DND-41 (cell line): Measurements from ENCODE around the gene COPS9.

ENCODE experiments used
- ATAC-seq: fragments of 200-7000 bp; cut with Tn5 transposase; 3 replicates; pipeline ENCODE4 v1.9.1; 2021; ENCODE audit warnings: low read depth; ENCODE audit not compliant: insufficient read depth
- DNase-seq: peaks from one replicate; pipeline ENCODE4 v3.0.0-alpha.2; 2020
- H2AFZ ChIP-seq: 2 replicates; pipeline ENCODE4 v1.6.0; 2012; ENCODE audit warnings: low read depth, low read length
- H3K27ac ChIP-seq: 2 replicates; pipeline ENCODE4 v1.5.1; 2012; ENCODE audit warnings: low read length, inconsistent platforms
- H3K27me3 ChIP-seq: fragments of 200-600 bp; sonication (generic); 2 replicates; pipeline ENCODE4 v1.6.0; 2012; ENCODE audit warnings: low read length, mild to moderate bottlenecking, inconsistent platforms; ENCODE audit not compliant: insufficient read depth, poor library complexity
- H3K36me3 ChIP-seq: 2 replicates; pipeline ENCODE4 v1.5.1; 2012; ENCODE audit warnings: low read length, inconsistent platforms; ENCODE audit not compliant: insufficient read depth
- H3K4me1 ChIP-seq: 2 replicates; pipeline ENCODE4 v1.5.1; 2012; ENCODE audit warnings: mild to moderate bottlenecking, low read length; ENCODE audit not compliant: insufficient read depth
- H3K4me2 ChIP-seq: 2 replicates; pipeline ENCODE4 v1.6.0; 2012; ENCODE audit warnings: mild to moderate bottlenecking, moderate library complexity, low read length, inconsistent platforms; ENCODE audit not compliant: insufficient read depth
- H3K4me3 ChIP-seq, 2 experiments: fragments of 200-600 bp in 1 of 2; shearing (Covaris generic) in 1 of 2; 2 replicates each; pipeline ENCODE4 v1.5.1; 2012 to 2016; ENCODE audit warnings: inconsistent platforms in 2 of 2, low read length in 2 of 2, mild to moderate bottlenecking in 2 of 2, low read depth in 1 of 2, moderate library complexity in 1 of 2
- H3K79me2 ChIP-seq: 2 replicates; pipeline ENCODE4 v1.6.0; 2012; ENCODE audit warnings: low read length, inconsistent platforms; ENCODE audit not compliant: insufficient read depth
- H3K9ac ChIP-seq: 2 replicates; pipeline ENCODE4 v1.6.0; 2012; ENCODE audit warnings: low read depth, mild to moderate bottlenecking, inconsistent platforms, low read length, moderate library complexity
- H3K9me3 ChIP-seq: 2 replicates; pipeline ENCODE4 v1.5.1; 2012; ENCODE audit warnings: low read length, moderate library complexity, mild to moderate bottlenecking, inconsistent platforms; ENCODE audit not compliant: insufficient read depth, severe bottlenecking
- H4K20me1 ChIP-seq: 2 replicates; pipeline ENCODE4 v1.6.0; 2012; ENCODE audit warnings: low read length; ENCODE audit not compliant: insufficient read depth
- EZH2 ChIP-seq: IDR thresholded peaks from 3 replicates; pipeline ENCODE4 v1.6.1; 2012; ENCODE audit warnings: borderline replicate concordance, low read depth, mild to moderate bottlenecking, moderate library complexity, low read length, inconsistent platforms; ENCODE audit not compliant: severe bottlenecking
- TF ChIP-seq, protein P1 (sequence below): IDR thresholded peaks from 2 replicates; pipeline ENCODE4 v1.5.1; 2012; ENCODE audit warnings: borderline replicate concordance, low read length, moderate library complexity, mild to moderate bottlenecking; ENCODE audit not compliant: poor library complexity, severe bottlenecking; ENCODE audit errors: extremely low read depth

COPS9 gene

DNA sequence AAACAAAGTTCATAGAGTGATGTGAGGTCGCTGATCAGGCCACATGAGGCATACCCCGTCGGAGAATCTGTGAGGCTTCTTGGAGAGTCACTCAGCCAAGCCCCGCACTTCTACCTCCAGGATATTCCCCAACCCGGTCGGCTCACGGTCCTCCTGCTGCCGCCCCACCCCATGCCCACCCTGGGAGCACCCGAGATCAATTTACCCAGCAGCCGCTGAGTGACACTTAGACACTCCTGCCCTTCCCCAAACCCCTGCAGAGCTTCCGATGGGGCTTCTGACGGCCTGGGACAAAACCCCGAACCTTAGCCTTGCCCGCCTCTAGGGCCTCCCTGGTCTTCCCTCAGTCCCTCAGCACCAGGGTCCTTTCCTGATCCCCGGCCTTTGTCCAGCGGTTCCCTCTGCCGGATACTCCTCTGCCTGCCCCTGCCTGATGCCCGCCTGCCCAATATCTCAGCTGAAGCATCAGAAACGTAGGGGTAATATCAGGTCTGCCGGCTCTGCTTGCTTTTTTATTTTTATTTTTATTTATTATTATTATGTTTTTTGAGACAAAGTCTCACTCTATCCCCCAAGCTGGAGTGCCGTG is 23.2 kb upstream of the COPS9 start:
- Histone ChIP-seq H4K20me1 (peaks cover 4% of the 10 kb centered on the region; the same call in 1 of the 2 replicates), H3K4me2 (no peak overlapping the region), H3K36me3 (no peaks in the 10 kb centered on the region), H3K27ac (no peak overlapping the region), H3K27me3 (no peaks in the 10 kb centered on the region), H3K79me2 (no peaks in the 10 kb centered on the region), H2AFZ (no peak overlapping the region), H3K9ac (no peak overlapping the region), H3K4me3 (no peak overlapping the region), H3K4me1 (no peaks in the 10 kb centered on the region), H3K9me3 (no peaks in the 10 kb centered on the region)
- no peak for DNase-seq
- ATAC-seq, result no peak
- no peak for TF ChIP-seq EZH2
- TF ChIP-seq, protein P1, sequence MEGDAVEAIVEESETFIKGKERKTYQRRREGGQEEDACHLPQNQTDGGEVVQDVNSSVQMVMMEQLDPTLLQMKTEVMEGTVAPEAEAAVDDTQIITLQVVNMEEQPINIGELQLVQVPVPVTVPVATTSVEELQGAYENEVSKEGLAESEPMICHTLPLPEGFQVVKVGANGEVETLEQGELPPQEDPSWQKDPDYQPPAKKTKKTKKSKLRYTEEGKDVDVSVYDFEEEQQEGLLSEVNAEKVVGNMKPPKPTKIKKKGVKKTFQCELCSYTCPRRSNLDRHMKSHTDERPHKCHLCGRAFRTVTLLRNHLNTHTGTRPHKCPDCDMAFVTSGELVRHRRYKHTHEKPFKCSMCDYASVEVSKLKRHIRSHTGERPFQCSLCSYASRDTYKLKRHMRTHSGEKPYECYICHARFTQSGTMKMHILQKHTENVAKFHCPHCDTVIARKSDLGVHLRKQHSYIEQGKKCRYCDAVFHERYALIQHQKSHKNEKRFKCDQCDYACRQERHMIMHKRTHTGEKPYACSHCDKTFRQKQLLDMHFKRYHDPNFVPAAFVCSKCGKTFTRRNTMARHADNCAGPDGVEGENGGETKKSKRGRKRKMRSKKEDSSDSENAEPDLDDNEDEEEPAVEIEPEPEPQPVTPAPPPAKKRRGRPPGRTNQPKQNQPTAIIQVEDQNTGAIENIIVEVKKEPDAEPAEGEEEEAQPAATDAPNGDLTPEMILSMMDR, result no peak

DNA sequence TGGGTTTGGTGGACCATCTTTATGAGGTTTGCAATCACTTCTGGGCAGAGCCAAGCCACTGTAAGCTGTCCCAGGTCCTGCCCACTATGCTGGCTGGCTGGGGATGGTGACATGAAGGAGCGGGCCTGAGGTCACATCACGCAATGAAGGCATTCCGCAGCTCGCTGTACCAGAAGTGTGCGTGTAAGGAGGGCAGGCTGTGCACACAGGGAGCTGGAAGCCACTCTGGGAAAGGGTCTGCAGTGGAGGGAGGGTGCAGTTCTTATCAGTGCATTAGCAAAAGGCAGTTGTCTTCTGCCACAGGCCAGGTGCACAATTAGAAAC is 21.0 kb upstream of the COPS9 start:
- ATAC-seq, result 0 out of 3 replicates have a peak, but pooled peaks have one; percentile 33
- H2AFZ ChIP-seq, result no peak overlapping the region

DNA sequence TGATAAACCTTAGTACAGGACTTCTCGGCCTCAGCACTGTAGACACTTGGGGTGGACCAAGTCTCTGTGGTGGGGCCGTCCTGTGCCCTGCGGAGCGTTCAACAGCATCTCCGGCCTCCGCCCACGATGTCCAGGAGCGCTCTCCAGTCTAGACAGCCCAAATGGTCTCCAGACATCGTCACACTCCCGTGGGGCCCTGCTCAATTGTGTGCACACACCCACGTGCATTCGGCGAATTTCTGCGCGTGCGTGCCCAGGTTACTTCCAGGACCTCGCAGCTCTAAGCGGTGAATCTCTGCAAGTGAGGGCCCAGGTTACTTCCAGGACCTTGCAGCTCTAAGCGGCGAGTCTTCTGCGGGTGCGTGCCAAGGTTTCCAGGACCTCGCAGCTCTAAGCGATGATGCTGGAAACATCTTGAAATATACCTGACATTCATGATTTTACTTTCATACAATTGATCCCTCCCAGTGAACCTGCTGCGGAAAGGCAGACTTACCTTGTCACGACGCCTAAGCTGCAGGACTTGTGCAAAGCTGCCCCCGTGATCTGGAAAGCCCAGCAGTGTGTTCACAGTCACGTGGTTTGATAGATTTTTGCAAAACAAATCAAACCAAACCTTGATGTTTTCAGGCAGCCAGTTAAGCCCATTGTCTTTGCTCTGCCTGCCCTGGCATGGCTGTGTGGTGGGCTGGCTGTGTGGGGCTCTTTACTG is 20.5 kb upstream of the COPS9 start:
- Histone ChIP-seq H3K9me3 (no peaks in the 10 kb centered on the region), H3K27ac (no peak overlapping the region), H3K79me2 (no peaks in the 10 kb centered on the region), H3K9ac (no peak overlapping the region), H3K27me3 (no peaks in the 10 kb centered on the region), H4K20me1 (peaks cover 4% of the 10 kb centered on the region; the same call in 1 of the 2 replicates), H3K4me2 (no peak overlapping the region), H2AFZ (no peak overlapping the region), H3K4me1 (no peaks in the 10 kb centered on the region), H3K36me3 (no peaks in the 10 kb centered on the region), H3K4me3 (no peak overlapping the region)
- no peak for TF ChIP-seq EZH2
- TF ChIP-seq, protein P1, result no peak
- ATAC-seq, result no peak
- no peak for DNase-seq

More for the DNA sequence above, 21.0 kb upstream of the COPS9 start:
- no peak overlapping the region for H3K9ac ChIP-seq
- H3K9me3 ChIP-seq, result no peaks in the 10 kb centered on the region
- TF ChIP-seq, protein P1, result no peak
- TF ChIP-seq EZH2, result no peak
- H3K27ac ChIP-seq, result no peak overlapping the region
- DNase-seq, result no peak
- H3K79me2 ChIP-seq, result no peaks in the 10 kb centered on the region
- H4K20me1 ChIP-seq, result peaks cover 4% of the 10 kb centered on the region; the same call in 1 of the 2 replicates
- H3K4me1 ChIP-seq, result no peaks in the 10 kb centered on the region
- no peaks in the 10 kb centered on the region for H3K36me3 ChIP-seq
- H3K4me3 ChIP-seq, result no peak overlapping the region
- no peak overlapping the region for H3K4me2 ChIP-seq
- no peaks in the 10 kb centered on the region for H3K27me3 ChIP-seq
